CD4-positive, alpha-beta T cell treated with Interleukin-1 beta for 1 hour (primary cell): Measurements from ENCODE around the gene ERMARD.

Experiments
- DNase-seq, 2 donors: peaks; one replicate each; pipeline ENCODE4 v3.0.0-alpha.2; 2020 to 2022

ERMARD gene

DNA sequence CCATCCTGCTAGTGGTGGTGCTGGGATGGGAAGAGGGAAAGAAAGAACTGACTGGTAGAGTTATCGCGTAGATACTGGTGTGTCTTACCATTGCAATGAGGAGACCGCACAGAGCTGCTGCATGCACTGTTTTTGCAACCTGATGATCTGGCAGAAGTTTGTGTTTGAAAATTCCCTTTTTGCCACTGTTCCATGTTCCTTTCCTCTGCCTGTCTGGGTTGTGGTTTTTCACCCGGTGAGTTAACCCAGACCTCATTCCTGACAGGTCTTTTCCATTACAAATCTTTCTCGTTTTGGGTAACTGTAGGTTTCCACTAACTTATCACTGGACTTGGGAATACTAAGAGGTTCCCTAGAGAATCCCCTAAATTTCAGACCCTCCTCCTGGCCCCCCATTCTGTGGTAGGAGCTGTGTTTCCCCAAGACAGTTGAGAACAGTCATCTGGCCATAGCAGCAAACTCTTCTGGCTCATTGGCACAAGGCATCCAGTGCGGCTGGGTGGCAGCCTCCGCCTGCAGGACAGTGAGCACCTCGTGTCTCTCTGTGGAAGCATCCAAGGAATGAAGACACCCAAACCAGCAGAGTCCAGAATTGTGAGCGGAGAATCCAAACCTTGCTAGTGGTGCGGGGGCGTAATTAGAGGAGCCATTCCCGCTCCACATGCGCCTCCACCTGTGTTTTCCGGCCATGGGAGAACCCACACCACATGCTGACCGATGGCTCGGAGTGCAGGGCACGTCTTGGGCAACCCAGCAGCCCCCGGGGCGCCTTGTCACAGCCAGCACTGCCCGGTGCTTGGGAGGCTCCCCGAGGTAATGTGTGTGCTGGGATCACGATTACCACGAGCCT, 32.8 kb downstream of the ERMARD start:
- DNase-seq: no peak

DNA sequence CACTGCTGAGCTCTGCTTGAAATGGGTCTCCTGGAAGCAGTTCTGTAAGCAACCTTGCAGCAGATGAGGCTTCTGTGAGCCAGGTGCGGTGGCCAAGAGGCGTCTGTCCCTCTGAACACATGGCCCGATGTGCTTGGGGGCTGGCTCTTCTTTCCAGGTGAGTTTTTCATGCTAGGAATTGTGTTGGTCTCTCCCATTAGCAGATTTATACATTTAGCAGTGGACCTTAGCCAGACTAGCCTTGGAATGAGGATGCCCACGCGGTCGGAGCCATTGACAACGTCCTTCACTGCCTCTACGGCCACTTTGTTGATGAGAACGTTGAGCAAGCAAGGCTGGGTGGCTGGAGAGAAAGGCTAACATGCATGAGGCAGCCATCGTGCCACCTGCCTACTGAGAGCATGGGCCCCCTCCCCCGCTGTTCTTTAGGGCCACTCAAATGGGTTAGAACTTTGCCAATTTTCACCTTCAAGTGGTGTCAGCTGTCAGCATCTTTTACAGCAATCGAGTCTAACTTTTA, 33.5 kb downstream of the ERMARD start:
- DNase-seq: no peak

DNA sequence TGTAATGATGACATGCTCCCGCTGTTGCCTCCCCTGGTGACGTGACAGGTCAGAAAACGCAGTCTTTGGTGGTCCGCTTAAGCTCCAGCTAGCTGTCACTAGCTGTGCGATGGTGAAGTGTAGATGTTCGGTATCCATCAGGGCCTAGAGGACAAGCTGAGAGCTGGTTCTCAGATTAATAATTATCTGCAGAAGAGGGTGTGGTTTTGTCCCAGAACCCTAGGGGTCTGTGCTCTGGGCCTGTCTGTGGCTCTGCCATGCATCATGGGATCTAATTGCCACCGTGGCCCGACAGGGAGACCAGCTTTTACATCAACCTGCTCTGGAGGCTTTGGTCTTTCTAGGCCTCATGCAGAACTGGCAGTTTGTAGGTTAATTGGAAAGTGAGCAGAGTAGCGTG, 34.1 kb downstream of the ERMARD start:
- no peak for DNase-seq

DNA sequence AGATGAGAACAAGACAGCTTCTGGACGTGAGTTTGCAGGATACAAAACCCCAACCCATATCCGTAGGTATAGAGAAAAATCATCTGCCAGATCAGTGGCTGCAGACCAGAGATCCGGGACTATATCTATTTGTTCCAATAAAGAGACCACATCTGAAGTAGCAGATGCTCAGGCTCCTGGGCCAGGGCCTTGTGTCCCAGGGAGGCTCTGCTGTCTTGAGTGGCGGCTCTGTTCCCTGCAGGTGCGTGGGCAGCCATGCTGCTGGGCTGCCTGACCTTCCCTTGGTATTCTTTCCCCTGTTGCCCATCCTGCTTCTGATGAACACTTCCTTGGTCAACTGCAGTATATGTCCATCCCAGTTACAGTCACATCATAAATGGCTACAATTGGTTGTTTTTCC, 34.9 kb downstream of the ERMARD start:
- no peak for DNase-seq

DNA sequence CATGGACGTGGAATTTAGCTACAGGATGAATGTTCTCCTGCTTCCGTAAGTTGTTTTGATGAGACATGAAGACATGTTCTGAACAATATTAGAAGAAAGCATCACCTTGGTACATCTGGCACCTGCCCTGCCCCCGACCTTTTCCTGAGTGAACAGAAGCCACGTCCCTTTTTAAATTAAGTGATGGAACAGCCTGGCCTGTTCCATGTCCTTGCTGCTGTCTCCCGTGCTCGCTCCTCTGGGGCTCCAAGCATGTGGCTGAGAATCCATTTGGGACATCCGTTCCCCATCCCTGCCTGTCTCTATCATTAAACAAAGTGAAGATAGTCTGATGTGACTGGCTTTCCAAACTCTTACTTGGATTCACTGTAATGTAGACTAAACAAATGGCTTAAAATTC, 36.4 kb downstream of the ERMARD start:
- no peak for DNase-seq

DNA sequence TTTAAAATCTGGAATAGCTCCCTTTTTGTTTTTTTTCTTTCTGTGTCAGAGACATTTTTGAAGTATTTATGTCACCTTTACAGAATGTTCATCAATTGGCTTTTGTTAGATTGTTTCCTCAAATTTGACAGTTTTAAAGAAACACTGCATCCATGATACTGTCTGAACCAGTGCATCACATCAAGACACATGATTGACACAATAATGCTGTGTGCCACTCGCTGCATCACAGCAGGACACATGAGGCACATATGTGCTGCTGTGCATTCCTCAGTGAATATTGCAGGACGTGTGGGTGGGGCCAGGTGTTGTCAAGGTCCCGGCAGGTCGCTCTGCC, 37.4 kb downstream of the ERMARD start:
- DNase-seq: no peak

DNA sequence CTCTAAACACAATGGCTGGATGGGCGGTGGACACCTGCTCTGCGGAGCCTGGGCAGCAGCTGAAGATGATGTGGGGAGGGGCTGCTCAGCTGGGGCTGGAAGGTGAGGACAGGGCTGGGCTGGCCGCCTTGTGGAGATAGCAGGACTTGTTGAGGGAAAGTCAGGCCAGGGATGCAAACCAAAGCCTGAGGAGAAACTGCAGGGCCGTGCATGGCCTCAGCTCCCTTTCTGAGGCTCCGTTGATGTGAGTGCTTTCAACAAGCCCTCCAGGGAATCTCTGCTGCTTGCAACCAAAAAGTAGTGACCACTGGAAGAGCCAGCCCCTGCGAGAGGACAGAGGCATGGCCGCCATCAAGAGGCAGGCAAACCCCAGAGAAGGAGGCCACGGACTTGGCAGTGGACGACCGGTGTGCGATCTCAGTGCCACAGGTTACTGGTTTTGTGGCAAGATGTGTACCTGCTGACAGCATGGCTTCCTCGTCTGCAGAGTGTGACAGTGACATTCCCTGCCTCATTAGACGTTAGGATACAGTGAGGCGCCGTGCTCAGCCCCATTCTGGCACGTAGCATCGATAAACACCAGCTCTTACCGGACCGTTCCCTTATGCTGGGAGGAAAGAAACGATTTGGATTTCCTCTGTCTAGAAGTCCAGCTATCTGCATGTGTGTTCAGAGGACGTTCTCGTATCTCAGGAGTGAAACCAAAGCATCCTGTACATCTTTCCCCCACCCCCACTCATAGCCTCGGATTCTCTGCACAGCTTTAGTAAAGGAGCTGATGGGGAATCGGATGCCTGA, 37.9 kb downstream of the ERMARD start:
- DNase-seq: no peak

DNA sequence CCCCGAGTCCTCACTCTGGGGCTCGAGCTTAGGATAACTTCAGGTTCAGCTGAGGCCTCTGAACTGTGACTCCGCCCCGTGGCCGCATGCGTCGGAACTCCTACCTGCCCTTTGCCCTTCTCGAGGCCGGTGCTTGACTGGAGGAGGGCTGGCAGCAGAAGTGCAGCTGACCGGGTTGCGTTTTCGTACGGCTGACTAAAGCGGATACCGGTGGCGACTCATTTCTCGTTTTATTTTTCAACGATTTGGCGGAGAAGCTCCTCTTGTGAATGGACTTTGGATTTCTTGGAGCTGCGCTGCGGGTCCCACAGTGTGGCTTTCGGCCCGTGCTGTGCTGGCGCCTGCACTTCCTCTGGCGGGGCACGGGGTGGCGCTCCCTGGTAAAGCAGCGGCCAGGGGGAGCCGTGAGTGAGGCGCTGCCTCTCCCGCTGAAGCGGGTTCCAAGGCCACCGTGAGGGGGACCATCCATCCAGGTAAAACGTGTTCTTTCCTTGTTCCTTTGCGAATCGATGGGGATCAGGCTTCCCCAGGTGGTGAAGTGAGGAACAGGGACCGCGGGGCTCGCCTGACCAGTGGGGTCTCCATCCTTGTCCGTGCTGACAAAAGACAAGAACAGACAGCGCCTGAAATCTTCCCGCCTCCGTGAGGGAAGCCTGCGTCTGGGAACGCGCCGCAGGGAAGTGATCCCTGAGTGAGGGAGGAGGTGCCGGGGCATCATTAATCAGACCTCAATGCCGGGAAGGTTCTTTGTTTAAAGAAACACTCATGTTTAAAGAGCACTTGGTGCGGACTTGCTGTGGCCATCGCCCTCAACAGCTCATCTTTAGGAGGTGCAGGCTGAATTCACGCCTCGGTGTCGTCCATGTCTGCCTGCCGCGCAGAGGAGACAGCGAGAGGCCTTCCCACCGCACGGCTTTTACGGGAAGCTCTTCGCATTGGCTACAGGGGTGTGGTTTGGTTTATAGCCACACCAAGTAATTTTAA, 38.8 kb downstream of the ERMARD start:
- DNase-seq: peak; percentile 72 to 75

DNA sequence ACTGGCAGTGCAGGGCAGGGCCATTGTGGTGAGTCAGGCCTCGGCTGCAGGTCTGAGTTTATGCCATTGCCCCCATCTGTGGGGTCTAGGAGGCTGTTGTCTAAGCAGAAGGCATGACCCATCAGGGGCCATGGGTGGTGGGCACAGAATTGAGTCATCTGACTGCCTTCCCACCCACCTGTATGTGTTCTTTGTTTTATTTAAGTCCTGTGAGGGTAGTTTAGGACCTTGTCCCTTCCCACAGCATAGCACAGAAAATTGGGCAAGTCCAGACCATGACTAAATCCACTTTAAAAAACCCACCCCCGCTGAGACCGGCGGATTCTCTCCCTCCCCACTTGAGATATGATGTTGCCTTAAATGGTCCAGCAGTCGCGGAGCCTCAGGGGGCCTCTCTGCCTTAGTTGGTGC, 40.3 kb downstream of the ERMARD start:
- DNase-seq: no peak

DNA sequence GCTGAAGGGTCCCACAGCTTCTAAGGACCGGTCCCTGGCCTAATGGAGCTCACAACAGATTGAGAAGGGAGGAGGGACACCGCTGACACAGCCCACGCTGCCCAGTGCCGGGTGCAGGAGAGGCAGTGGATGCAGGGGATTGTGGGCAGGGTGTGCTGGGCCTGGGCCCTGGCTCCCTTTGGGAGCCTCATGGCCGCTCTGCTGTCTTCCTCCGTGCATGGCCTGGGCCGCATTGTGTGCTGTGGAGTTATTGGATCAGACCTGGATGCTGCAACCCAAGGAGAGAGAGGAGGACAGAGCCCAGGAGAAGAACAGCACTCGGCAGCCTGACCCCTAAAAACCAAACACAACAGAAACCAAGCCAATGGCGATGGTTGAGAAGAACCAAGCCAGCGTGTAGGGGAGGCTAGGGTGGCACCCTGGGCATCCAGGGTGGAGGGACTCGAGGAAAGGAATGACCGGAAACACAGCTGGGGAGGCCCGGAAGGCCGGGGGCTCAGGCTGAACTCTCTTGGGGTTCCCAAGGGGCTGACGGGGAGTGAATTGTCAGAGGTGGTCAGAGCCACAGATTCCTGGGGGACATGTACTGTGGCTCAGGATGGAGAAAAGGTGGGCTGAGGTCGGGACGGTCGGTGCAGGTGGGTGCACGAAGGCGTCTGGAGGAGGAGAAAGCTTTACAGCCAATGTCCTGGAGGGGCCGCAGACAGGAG, 41.0 kb downstream of the ERMARD start:
- no peak for DNase-seq

DNA sequence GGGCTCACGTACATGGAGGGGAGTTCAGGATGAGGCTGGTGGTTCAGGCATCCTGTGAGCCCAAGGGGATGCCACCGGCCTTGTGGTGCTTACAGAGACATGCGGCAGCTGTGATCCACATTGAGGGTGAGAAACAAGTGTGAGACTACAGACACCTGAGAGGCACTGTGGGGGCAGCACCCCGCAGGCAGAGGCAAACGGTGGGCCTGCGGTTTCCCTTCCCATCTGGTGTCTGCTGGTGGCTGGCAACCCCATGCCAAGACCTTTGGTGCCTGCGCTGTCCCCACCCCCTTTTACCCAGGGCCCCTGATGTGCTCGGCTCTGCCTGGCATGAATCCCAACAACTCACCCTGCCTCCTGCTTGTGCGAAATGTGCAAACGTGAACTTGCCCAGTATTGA, 42.0 kb downstream of the ERMARD start:
- DNase-seq: no peak

DNA sequence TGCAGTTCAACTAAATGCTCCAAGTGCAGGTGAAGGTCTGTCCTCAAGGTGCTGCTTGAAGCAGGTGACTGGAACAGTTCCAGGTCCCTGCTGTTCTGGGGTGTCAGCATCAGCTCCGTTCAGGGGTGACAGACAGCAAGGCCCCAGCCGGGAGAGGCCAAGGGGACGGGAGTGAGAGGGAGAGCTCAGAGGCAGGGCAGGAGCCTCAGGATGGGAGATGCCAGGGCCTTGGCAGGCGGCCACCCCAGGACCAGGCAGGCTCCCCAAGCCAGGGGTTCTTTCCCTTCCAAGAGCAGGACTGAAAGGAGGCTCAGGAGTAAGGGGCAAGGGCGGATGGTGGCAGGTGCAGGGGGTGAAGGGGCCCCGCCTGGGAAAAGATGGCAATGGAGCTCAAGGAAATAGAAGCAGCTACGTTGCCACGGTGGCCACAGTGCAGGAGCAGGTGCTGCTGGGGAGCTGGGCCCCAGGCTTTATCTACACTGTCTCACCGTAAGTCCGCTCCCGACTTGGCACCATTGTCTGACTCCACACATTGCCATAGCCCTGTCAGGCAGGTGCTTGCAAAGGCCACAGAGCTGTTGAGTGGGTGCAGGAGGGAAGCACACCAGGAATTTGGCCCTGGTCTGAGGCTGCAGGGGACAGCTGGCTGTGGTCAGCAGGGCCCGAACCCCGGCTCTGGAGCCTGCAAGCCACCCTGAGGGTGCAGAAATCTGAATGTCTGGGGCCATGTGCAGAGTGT, 43.1 kb downstream of the ERMARD start:
- no peak for DNase-seq

DNA sequence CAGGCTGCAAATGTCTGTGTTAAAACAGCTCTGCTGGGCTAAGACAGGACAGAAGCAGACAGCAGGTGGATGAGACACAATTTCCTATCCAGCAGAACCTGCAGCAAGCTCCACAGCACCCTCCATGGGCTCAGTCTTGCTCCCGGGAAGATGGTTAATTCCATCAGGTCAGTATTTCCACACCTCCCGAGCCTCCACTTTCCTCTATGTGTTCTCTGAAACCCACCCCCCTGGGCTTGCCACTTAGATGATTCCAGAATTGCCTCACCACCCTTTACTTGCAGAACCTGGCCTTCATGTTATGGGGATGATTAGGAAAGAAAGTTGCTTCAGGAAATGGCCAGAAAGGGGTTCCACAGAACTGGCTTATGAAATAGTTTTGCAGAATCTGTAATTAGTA, 43.8 kb downstream of the ERMARD start:
- DNase-seq: no peak

DNA sequence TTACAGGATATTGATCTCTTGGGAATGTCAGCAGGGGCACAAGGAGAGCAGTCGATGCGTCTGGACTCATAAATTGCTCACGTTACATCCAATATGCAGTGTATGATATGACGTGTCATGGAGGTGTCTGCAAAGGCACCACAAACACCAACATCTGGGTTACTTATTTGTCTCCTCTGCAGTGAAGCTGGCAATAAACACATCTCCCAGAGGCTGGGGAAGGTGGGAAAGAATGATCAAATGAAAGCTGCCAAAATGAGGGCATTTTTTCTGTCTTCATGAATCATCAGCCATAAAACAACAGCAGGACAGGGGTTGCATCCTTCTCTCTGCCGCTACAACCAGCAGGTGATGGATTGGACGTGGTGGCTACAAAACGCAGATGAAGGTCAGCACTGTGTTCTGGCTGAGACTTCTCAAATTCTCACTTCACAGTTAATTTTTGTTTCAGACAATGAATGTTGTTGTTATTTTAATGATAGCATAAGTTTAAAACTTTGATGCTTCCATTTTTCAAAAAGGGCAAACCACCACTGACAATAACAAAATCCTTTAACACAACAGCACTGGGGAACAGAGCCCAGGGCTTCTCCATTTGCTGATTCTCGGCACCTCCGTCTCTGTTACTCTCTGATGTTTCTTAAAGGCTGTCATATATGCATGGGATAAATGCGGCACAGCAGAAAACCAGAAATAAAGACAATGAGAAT, 47.5 kb downstream of the ERMARD start:
- no peak for DNase-seq

DNA sequence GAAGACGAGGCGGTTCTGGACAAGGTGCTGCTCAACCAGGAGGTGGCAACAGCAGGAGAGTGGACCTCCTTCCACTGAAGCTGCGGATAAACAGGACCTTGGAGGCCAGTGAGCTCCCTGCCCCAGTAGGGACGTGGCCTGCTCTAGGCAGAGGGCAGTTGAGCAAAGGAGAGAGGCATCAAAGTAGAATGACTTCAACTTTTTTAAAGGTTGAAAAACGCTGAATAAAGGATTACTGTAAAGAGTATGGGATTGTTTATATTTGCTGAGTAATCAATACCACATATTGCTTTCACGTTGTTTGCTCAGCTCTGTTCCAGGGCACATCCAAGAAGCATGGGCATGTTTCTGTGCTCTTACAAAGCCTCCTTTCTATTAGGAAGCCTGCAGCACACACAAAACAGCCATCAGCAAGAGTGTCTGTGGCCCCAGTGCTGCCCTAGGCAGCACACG, 48.1 kb downstream of the ERMARD start:
- DNase-seq: no peak

DNA sequence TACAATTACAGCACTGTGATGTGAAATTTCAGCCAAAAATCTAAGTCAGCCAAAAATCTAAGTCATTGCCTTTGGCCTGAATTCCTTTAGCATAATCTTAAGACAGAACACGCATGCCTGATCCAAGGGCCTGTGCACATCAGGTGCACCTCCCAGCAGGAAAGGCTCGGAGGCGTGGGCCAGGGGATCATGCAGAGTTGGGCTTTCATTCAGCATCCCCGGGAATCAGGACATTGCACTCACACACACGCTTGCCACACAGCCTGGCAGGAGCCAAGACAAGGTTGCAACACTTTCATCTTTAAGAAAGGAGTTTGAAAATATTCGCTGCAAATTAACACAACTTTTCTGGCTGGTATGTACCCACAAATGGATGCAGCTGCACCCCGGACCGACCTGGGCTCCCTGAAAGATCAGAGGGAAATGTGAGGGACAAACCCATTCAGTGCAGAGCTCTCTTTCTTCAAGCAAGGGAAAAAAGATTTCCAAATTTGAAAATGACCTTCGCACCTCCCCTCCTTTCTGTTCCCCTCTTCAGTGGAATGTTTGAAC, 48.8 kb downstream of the ERMARD start:
- no peak for DNase-seq

DNA sequence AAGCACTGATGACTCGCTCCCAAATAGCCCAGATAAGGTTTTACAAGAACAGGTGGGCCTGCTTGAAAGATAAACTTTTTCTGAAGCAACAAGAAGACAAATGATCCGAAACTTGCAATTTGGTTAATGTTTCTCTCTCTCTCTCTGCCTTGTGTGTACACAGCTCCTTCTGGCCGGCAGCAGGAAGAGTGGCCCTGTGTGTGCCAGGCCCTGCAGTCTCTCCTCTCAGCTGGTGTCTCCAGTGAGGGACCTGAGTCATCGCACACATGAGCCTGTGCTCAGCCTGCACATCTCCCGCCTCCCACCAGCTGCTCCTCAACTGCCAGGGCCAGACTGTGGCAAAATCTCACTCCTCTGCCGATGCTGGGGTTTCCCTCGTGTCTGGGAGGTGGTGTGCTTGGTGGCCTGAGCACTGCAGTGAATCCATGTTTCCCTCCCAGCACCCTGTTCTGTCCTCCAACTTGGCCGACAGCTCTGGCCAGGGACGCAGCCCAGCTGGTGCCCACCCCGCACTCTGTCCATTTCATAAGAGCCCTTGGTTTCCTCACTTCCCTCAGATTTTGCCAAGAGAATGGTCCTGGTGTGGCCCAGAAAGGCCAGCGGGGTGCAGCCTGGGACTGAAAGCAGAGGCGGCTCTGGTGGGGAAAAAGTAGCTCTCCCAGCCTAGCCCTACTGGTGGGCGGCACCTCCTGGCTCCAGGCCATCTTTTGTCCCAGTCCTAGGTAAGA, 49.4 kb downstream of the ERMARD start:
- no peak for DNase-seq

DNA sequence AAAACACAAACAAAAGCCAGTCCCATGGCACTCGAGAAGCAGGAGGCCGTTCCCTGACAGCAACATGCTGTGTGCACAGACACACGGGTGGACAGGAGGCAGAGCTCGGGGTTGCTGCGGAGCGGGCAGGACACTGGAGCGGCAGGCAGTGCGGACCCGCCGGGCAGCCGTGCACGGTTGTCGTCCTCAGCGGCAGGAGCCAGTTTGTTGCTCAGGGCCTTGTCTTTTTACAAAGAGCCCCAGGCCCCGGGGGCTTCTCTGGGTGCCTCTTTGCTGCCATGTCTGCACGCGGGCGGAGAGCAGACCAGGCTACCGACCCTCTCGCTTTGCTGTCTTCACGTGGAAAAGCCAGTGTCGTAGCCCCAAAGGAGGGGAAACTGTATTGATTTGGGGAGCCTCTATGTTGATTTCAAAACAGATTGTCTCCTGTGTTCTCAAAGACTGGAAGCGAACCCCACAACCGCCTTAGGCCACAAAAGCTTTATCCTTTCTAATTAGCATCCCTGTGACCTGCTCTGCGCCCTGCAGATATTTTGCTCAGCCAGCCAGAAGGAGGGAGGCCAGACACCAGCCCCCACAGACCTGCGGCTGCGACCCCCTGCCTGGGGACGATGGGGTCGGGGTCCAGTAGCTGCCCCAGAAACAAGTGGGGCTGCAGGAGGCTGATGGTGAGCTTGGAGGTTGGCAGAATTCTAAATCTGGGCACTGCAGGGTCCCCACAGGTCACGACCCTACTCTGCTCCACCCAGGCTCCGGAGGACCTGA, 50.2 kb downstream of the ERMARD start:
- DNase-seq: no peak

DNA sequence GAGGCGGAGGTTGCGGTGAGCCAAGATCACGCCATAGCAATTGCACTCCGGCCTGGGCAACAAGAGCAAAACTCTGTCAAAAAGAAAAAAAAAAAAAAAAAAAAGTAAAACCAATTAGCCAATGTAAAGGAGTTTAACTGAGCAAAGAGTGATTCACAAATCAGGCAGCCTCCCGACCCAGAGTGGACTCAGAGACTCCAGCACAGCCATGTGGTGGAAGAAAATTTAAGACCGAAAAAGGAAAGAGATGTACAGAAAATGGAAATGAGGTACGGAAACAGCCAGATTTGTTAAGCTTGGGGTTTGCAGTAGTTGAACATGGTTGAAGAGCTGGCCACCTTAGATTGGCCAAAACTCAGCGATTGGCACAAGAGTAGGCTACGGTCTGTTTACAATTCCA, 51.4 kb downstream of the ERMARD start:
- no peak for DNase-seq
